ENCODE results near the gene HSPA12B.

GRCh38 chr20:3710011-3710466 is 22.4 kb upstream of the HSPA12B start:
- no peak for TF ChIP-seq PATZ1 (CRISPR knock-in tag; IDR thresholded peaks at IDR 0.05; ENCODE audit: borderline replicate concordance)
- no peak for TF ChIP-seq ZNF70 (CRISPR knock-in tag; IDR thresholded peaks at IDR 0.05)
- TF ChIP-seq ARNTL (CRISPR knock-in tag; IDR thresholded peaks at IDR 0.05; ENCODE audit: borderline replicate concordance, low read depth) = no peak
- TF ChIP-seq SNAI2 (CRISPR knock-in tag; IDR thresholded peaks at IDR 0.05) = no peak
- no peak for TF ChIP-seq RARB (CRISPR knock-in tag; IDR thresholded peaks at IDR 0.05)
- TF ChIP-seq ZFP3 (CRISPR knock-in tag; IDR thresholded peaks at IDR 0.05) = no peak
- TF ChIP-seq ZFP30 (CRISPR knock-in tag; IDR thresholded peaks at IDR 0.05) = no peak
- no peak for TF ChIP-seq OSR1 (CRISPR knock-in tag; IDR thresholded peaks at IDR 0.05)
- TF ChIP-seq ZC3H10 (CRISPR knock-in tag; IDR thresholded peaks at IDR 0.05) = no peak

Measured in SK-N-SH treated with all-trans-retinoic acid at 6 μM for 48 hours (cell line).